Tibial artery (tissue), 4 donors: Measurements from ENCODE around the gene GTSF1L.

Experiments
- DNase-seq, 2 donors: peaks; one replicate each; pipeline ENCODE4 v3.0.0-alpha.2; 2019
- H3K27ac ChIP-seq, 2 donors: fragments of 200-600 bp; sonication (generic) in 1 of 2; 1 replicate in 1 of 2; 2 replicates in 1 of 2; pipeline ENCODE4 v1.5.1; 2018 to 2019; ENCODE audit warnings: mild to moderate bottlenecking in 1 of 2
- H3K27me3 ChIP-seq, 2 donors: fragments of 200-600 bp; sonication (generic) in 1 of 2; one replicate each; pipeline versions ENCODE4 v1.5.1 to v1.6.0; 2016 to 2019
- H3K36me3 ChIP-seq, 3 donors: fragments of 200-600 bp; sonication (generic) in 2 of 3; one replicate each; pipeline ENCODE4 v1.5.1; 2016 to 2019; ENCODE audit warnings: mild to moderate bottlenecking in 2 of 3
- H3K4me1 ChIP-seq, 4 donors: fragments of 200-600 bp; sonication (generic) in 2 of 4; 1 replicate in 3 of 4; 2 replicates in 1 of 4; pipeline ENCODE4 v1.5.1; 2016 to 2019
- H3K4me3 ChIP-seq, 2 donors: fragments of 200-600 bp; sonication (generic) in 1 of 2; 1 replicate in 1 of 2; 2 replicates in 1 of 2; pipeline ENCODE4 v1.5.1; 2018 to 2019; ENCODE audit warnings: mild to moderate bottlenecking in 2 of 2
- H3K9me3 ChIP-seq, 3 donors: fragments of 200-600 bp; sonication (generic) in 1 of 3; one replicate each; pipeline ENCODE4 v1.5.1; 2016 to 2019
- CTCF ChIP-seq, 2 experiments: fragments of 200-600 bp in 1 of 2; fragments of 450-650 bp in 1 of 2; IDR thresholded peaks; one replicate each; pipeline ENCODE4 v1.5.1; 2017 to 2019; ENCODE audit warnings: antibody characterized with exemption in 2 of 2, mild to moderate bottlenecking in 1 of 2, moderate library complexity in 1 of 2
- intact Hi-C: fragments of 100-400 bp; cut with DNase I; formaldehyde crosslinking; loops from one replicate; pipeline ENCODE4 v1.15.0; 2023; ENCODE audit warnings: low total_unique reads

Gene GTSF1L

GRCh38 chr20:43716123-43716522 lies 10.7 kb downstream of the GTSF1L start:
- no peak overlapping the region for H3K4me3 ChIP-seq
- TF ChIP-seq CTCF (IDR thresholded peaks at IDR 0.05) = no peak
- no peaks in the 10 kb centered on the region for H3K4me1 ChIP-seq
- no peak overlapping the region for H3K27ac ChIP-seq
- no peaks in the 10 kb centered on the region for H3K9me3 ChIP-seq
- DNase-seq = no peak
- intact Hi-C loops = no loop called here
- H3K27me3 ChIP-seq = peaks cover 0 to 1% of the 10 kb centered on the region in 2 donors
- H3K36me3 ChIP-seq = no peaks in the 10 kb centered on the region

- DNase-seq = no peak
- TF ChIP-seq CTCF (IDR thresholded peaks at IDR 0.05) = no peak
- Histone ChIP-seq H3K27me3 (no peaks in the 10 kb centered on the region), H3K4me1 (no peaks in the 10 kb centered on the region), H3K36me3 (no peaks in the 10 kb centered on the region), H3K27ac (no peak overlapping the region), H3K4me3 (no peak overlapping the region), H3K9me3 (no peaks in the 10 kb centered on the region)
- intact Hi-C loops = no loop called here
These were observed 11.3 kb downstream of the GTSF1L start for GRCh38 chr20:43715511-43715910.

DNA sequence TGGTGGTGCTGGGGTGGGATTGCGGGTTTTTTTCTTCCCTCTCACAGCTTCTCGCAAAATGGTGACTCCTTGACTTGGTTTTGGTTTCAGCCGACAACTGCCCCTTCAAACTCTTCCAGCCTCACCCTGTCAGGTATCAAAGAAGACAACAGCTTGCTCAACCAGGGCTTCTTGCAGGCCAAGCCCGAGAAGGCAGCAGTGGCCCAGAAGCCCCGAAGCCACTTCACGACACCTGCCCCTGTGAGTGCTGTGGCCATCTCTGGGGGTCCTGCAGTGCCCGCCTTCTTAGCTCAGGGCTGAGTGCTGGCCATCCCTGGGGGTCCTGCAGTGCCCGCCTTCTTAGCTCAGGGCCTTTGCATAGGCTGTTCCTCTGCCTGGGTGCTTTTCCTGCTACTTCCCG lies 11.8 kb downstream of the GTSF1L start:
- DNase-seq = no peak
- TF ChIP-seq CTCF (IDR thresholded peaks at IDR 0.05) = no peak
- no peaks in the 10 kb centered on the region for H3K9me3 ChIP-seq
- no peaks in the 10 kb centered on the region for H3K36me3 ChIP-seq
- H3K27ac ChIP-seq = no peak overlapping the region
- no peaks in the 10 kb centered on the region for H3K4me1 ChIP-seq
- H3K4me3 ChIP-seq = no peak overlapping the region
- intact Hi-C loops = no loop called here
- no peaks in the 10 kb centered on the region for H3K27me3 ChIP-seq

- no peaks in the 10 kb centered on the region for H3K27me3 ChIP-seq
- H3K9me3 ChIP-seq = no peaks in the 10 kb centered on the region
- no peak for TF ChIP-seq CTCF (IDR thresholded peaks at IDR 0.05)
- intact Hi-C loops = no loop called here
- no peak overlapping the region for H3K27ac ChIP-seq
- H3K36me3 ChIP-seq = no peaks in the 10 kb centered on the region
- no peak for DNase-seq
- H3K4me1 ChIP-seq = no peaks in the 10 kb centered on the region
- H3K4me3 ChIP-seq = no peak overlapping the region
These were observed 15.6 kb downstream of the GTSF1L start for GRCh38 chr20:43711098-43711654.

DNA sequence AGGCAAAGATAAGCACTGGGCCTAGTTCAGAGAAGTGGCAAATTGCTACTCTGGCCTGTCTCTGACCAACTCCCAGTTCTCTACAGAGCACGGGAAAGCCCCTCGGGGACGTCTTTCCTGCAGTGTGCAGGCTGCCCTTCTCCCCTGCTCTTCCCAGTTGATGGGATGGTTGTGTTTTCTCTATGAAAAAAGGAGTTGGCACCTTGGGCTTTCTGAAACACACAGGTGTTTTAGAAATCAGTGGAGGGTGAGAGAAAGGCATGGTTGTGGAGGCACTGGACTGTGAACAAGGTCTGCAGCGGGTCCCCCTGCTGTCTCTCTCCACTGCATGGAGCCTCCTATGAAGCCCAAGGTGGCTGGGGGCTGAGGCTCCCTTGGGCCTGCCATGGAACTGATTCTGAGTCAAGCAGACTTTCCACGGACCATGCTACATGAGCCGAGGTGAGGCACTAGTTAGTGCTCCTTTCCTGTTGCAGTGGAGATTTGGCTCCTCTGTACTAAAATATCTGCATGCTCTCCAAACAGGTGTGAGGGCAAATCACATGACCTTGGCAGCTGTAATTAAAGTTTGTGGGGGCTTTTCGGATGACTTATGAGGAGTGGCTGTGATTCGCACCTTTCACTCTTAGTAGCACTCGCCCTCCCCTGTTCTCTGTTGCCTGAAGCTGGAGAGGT lies 16.3 kb downstream of the GTSF1L start:
- no peak for TF ChIP-seq CTCF (IDR thresholded peaks at IDR 0.05)
- Histone ChIP-seq H3K27ac (no peak overlapping the region), H3K27me3 (no peaks in the 10 kb centered on the region), H3K9me3 (no peaks in the 10 kb centered on the region), H3K36me3 (no peaks in the 10 kb centered on the region), H3K4me3 (no peak overlapping the region), H3K4me1 (no peaks in the 10 kb centered on the region)
- no peak for DNase-seq
- intact Hi-C loops = no loop called here
